Trophoblast cell (in vitro differentiated cells and primary cell): ENCODE results near the gene EIF5.

Experiments
- DNase-seq, 2 donors: peaks; one replicate each; pipeline ENCODE4 v3.0.0-alpha.2; 2016
- H2AFZ ChIP-seq: 2 replicates; pipeline ENCODE4 v1.6.1; 2013; ENCODE audit warnings: low read length, moderate library complexity, mild to moderate bottlenecking; ENCODE audit not compliant: insufficient read depth, poor library complexity
- H2AK5ac ChIP-seq: 2 replicates; pipeline ENCODE4 v1.6.1; 2013; ENCODE audit warnings: mild to moderate bottlenecking, low read length
- H2BK120ac ChIP-seq: 2 replicates; pipeline ENCODE4 v1.6.1; 2013; ENCODE audit warnings: low read length, mild to moderate bottlenecking, moderate library complexity; ENCODE audit not compliant: insufficient read depth, poor library complexity
- H2BK12ac ChIP-seq: 2 replicates; pipeline ENCODE4 v1.6.1; 2013; ENCODE audit warnings: mild to moderate bottlenecking, low read length, moderate library complexity
- H2BK5ac ChIP-seq: 2 replicates; pipeline ENCODE4 v1.6.1; 2013; ENCODE audit warnings: low read length, low read depth, moderate library complexity, mild to moderate bottlenecking; ENCODE audit not compliant: poor library complexity
- H3K14ac ChIP-seq: 2 replicates; pipeline ENCODE4 v1.6.1; 2013; ENCODE audit warnings: mild to moderate bottlenecking, low read length
- H3K18ac ChIP-seq: 2 replicates; pipeline ENCODE4 v1.6.1; 2013; ENCODE audit warnings: mild to moderate bottlenecking, low read length
- H3K23ac ChIP-seq: 2 replicates; pipeline ENCODE4 v1.6.1; 2013; ENCODE audit warnings: low read length
- H3K27ac ChIP-seq: 2 replicates; pipeline ENCODE4 v1.5.1; 2013; ENCODE audit warnings: low read depth, mild to moderate bottlenecking, inconsistent platforms, low read length, moderate library complexity
- H3K27me3 ChIP-seq: 2 replicates; pipeline ENCODE4 v1.6.1; 2013; ENCODE audit warnings: inconsistent platforms, mild to moderate bottlenecking, low read length, moderate library complexity; ENCODE audit not compliant: insufficient read depth
- H3K36me3 ChIP-seq, 2 experiments: 1 replicate in 1 of 2; 2 replicates in 1 of 2; pipeline ENCODE4 v1.6.1; 2013; ENCODE audit warnings: low read length in 2 of 2, mild to moderate bottlenecking in 2 of 2, moderate library complexity in 1 of 2; ENCODE audit not compliant: insufficient read depth in 2 of 2, control insufficient read depth in 1 of 2
- H3K4ac ChIP-seq: 2 replicates; pipeline ENCODE4 v1.6.1; 2013; ENCODE audit warnings: low read depth, mild to moderate bottlenecking, low read length, moderate library complexity
- H3K4me1 ChIP-seq, 2 experiments: 1 replicate in 1 of 2; 2 replicates in 1 of 2; pipeline ENCODE4 v1.6.1; 2013; ENCODE audit warnings: low read length in 2 of 2, mild to moderate bottlenecking in 2 of 2, moderate library complexity in 1 of 2; ENCODE audit not compliant: insufficient read depth in 2 of 2, control insufficient read depth in 1 of 2
- H3K4me2 ChIP-seq: 2 replicates; pipeline ENCODE4 v1.6.1; 2013; ENCODE audit warnings: inconsistent platforms, mild to moderate bottlenecking, low read length, moderate library complexity
- H3K4me3 ChIP-seq: 2 replicates; pipeline ENCODE4 v1.5.1; 2013; ENCODE audit warnings: mild to moderate bottlenecking, low read depth, low read length, inconsistent platforms
- H3K79me1 ChIP-seq: one replicate; pipeline ENCODE4 v1.6.1; 2013; ENCODE audit warnings: low read length
- H3K79me2 ChIP-seq: 2 replicates; pipeline ENCODE4 v1.6.1; 2013; ENCODE audit warnings: low read length, mild to moderate bottlenecking; ENCODE audit not compliant: control insufficient read depth, insufficient read depth, poor library complexity
- H3K9ac ChIP-seq: 2 replicates; pipeline ENCODE4 v1.6.1; 2013; ENCODE audit warnings: mild to moderate bottlenecking, low read length
- H3K9me3 ChIP-seq: 2 replicates; pipeline ENCODE4 v1.6.1; 2013; ENCODE audit warnings: low read depth, mild to moderate bottlenecking, control low read depth, inconsistent platforms, low read length; ENCODE audit not compliant: insufficient read depth
- H4K12ac ChIP-seq: 2 replicates; pipeline ENCODE4 v1.6.1; 2013; ENCODE audit warnings: low read depth, mild to moderate bottlenecking, low read length, moderate library complexity
- H4K8ac ChIP-seq: 2 replicates; pipeline ENCODE4 v1.6.1; 2013; ENCODE audit warnings: low read depth, mild to moderate bottlenecking, low read length, moderate library complexity
- H4K91ac ChIP-seq: one replicate; pipeline ENCODE4 v1.6.1; 2013; ENCODE audit warnings: low read depth, mild to moderate bottlenecking, low read length, moderate library complexity
- WGBS: extraction: QIAGEN DNeasy Blood & Tissue Kit; methylation state at CpG from one replicate; pipeline ENCODE4 v1.1.7; 2013; ENCODE audit warnings: missing lambda C conversion rate; ENCODE audit not compliant: insufficient read length, insufficient coverage; ENCODE audit errors: extremely low coverage; 5-methylcytosine and 5-hydroxymethylcytosine counted together

The EIF5 gene

GRCh38 chr14:103386713-103387329, 52.8 kb downstream of the EIF5 start:
- Histone ChIP-seq H2AK5ac (no peak overlapping the region), H2BK5ac (no peak overlapping the region), H3K18ac (no peak overlapping the region), H3K23ac (no peak overlapping the region), H3K4me1 (peaks cover 2 to 5% of the 10 kb centered on the region in 2 experiments), H3K14ac (no peak overlapping the region), H4K12ac (no peak overlapping the region), H3K36me3 (no peaks in the 10 kb centered on the region), H3K9me3 (no peaks in the 10 kb centered on the region), H3K79me2 (peaks cover 15% of the 10 kb centered on the region), H2BK120ac (no peak overlapping the region), H3K4me2 (peak overlapping the region; percentile 63), H3K27ac (no peak overlapping the region), H4K91ac (no peak overlapping the region), H3K9ac (peak overlapping the region; percentile 86), H2BK12ac (no peak overlapping the region), H3K79me1 (peaks cover 9% of the 10 kb centered on the region), H2AFZ (no peak overlapping the region), H4K8ac (no peak overlapping the region), H3K4me3 (no peak overlapping the region), H3K4ac (peak overlapping the region; percentile 69), H3K27me3 (no peaks in the 10 kb centered on the region)
- DNase-seq: no peak
- WGBS: no CpG with 5 or more reads among the region's 9 CpGs

GRCh38 chr14:103388664-103389063, 54.6 kb downstream of the EIF5 start:
- H2AFZ ChIP-seq: no peak overlapping the region
- no peak overlapping the region for H3K14ac ChIP-seq
- H4K8ac ChIP-seq: no peak overlapping the region
- no peak for DNase-seq
- no peak overlapping the region for H3K4ac ChIP-seq
- no peaks in the 10 kb centered on the region for H3K36me3 ChIP-seq
- no peak overlapping the region for H2AK5ac ChIP-seq
- H3K79me2 ChIP-seq: peaks cover 19% of the 10 kb centered on the region
- H3K27me3 ChIP-seq: no peaks in the 10 kb centered on the region
- H3K4me2 ChIP-seq: no peak overlapping the region
- H2BK5ac ChIP-seq: no peak overlapping the region
- H3K4me3 ChIP-seq: no peak overlapping the region
- H3K79me1 ChIP-seq: peaks cover 9% of the 10 kb centered on the region
- no peak overlapping the region for H2BK120ac ChIP-seq
- H4K91ac ChIP-seq: no peak overlapping the region
- H2BK12ac ChIP-seq: no peak overlapping the region
- no peak overlapping the region for H4K12ac ChIP-seq
- H3K9ac ChIP-seq: no peak overlapping the region
- H3K23ac ChIP-seq: no peak overlapping the region
- WGBS: no CpG with 5 or more reads among the region's 1 CpG
- no peak overlapping the region for H3K27ac ChIP-seq
- H3K9me3 ChIP-seq: no peaks in the 10 kb centered on the region
- no peak overlapping the region for H3K18ac ChIP-seq
- H3K4me1 ChIP-seq: peaks cover 2 to 5% of the 10 kb centered on the region in 2 experiments

GRCh38 chr14:103390605-103391004, 56.6 kb downstream of the EIF5 start:
- no peak overlapping the region for H2BK12ac ChIP-seq
- no peak for DNase-seq
- no peak overlapping the region for H3K18ac ChIP-seq
- H3K79me2 ChIP-seq: peaks cover 18% of the 10 kb centered on the region
- H3K4me1 ChIP-seq: peaks cover 0 to 2% of the 10 kb centered on the region in 2 experiments
- no peak overlapping the region for H3K23ac ChIP-seq
- no peak overlapping the region for H3K9ac ChIP-seq
- no peak overlapping the region for H2BK5ac ChIP-seq
- no peak overlapping the region for H2AK5ac ChIP-seq
- no peaks in the 10 kb centered on the region for H3K9me3 ChIP-seq
- no peak overlapping the region for H3K14ac ChIP-seq
- H3K79me1 ChIP-seq: peaks cover 5% of the 10 kb centered on the region
- H4K8ac ChIP-seq: no peak overlapping the region
- H3K36me3 ChIP-seq: no peaks in the 10 kb centered on the region
- no peak overlapping the region for H3K27ac ChIP-seq
- no peak overlapping the region for H4K91ac ChIP-seq
- H2AFZ ChIP-seq: no peak overlapping the region
- no CpG with 5 or more reads among the region's 4 CpGs for WGBS
- H3K4me2 ChIP-seq: no peak overlapping the region
- H3K27me3 ChIP-seq: no peaks in the 10 kb centered on the region
- peak overlapping the region; percentile 84 for H3K4ac ChIP-seq
- H3K4me3 ChIP-seq: no peak overlapping the region
- H2BK120ac ChIP-seq: no peak overlapping the region
- H4K12ac ChIP-seq: no peak overlapping the region

GRCh38 chr14:103391048-103391447, 57.0 kb downstream of the EIF5 start:
- DNase-seq: peak; percentile 20 to 70
- Histone ChIP-seq H2BK5ac (no peak overlapping the region), H2AFZ (no peak overlapping the region), H3K79me1 (peaks cover under 1% of the 10 kb centered on the region), H3K18ac (no peak overlapping the region), H3K79me2 (peaks cover 16% of the 10 kb centered on the region), H3K14ac (no peak overlapping the region), H2AK5ac (no peak overlapping the region), H2BK12ac (no peak overlapping the region), H3K4me1 (peaks cover 0 to 2% of the 10 kb centered on the region in 2 experiments), H3K4me2 (no peak overlapping the region), H3K4me3 (no peak overlapping the region), H3K36me3 (no peaks in the 10 kb centered on the region), H3K4ac (no peak overlapping the region), H4K91ac (no peak overlapping the region), H2BK120ac (no peak overlapping the region), H3K23ac (no peak overlapping the region), H3K9me3 (no peaks in the 10 kb centered on the region), H3K27me3 (no peaks in the 10 kb centered on the region), H4K8ac (no peak overlapping the region), H3K9ac (no peak overlapping the region), H4K12ac (no peak overlapping the region), H3K27ac (no peak overlapping the region)
- no CpG with 5 or more reads among the region's 4 CpGs for WGBS
